Gastroesophageal sphincter (tissue), 3 donors: ENCODE data around the gene GPR143.

Source experiments
- CTCF ChIP-seq, 4 experiments: fragments of 200-600 bp in 2 of 4; fragments of 450-650 bp in 2 of 4; sonication (generic) in 1 of 4; IDR thresholded peaks; one replicate each; pipeline ENCODE4 v1.5.1; 2017 to 2019; ENCODE audit warnings: antibody characterized with exemption in 4 of 4, mild to moderate bottlenecking in 2 of 4, moderate library complexity in 2 of 4
- EP300 ChIP-seq: sonication (generic); formaldehyde crosslinking; IDR thresholded peaks from one replicate; pipeline ENCODE4 v1.6.1; 2017; ENCODE audit warnings: antibody characterized with exemption, mild to moderate bottlenecking
- POLR2A ChIP-seq, 2 donors: fragments of 450-650 bp; IDR thresholded peaks; one replicate each; pipeline ENCODE4 v1.6.1; 2017; ENCODE audit warnings: antibody characterized with exemption in 2 of 2, mild to moderate bottlenecking in 2 of 2, moderate library complexity in 1 of 2
- POLR2AphosphoS5 ChIP-seq: sonication (generic); formaldehyde crosslinking; IDR thresholded peaks from one replicate; pipeline ENCODE4 v1.6.1; 2017; ENCODE audit warnings: antibody characterized with exemption

GRCh38 chrX:9700555-9700954 lies 65.1 kb downstream of the GPR143 start:
- TF ChIP-seq CTCF (IDR thresholded peaks at IDR 0.05), result no peak
- no peak for TF ChIP-seq EP300
- no peak for TF ChIP-seq POLR2AphosphoS5
- TF ChIP-seq POLR2A (IDR thresholded peaks at IDR 0.05), result no peak
